Measurements from ENCODE around the gene RAI2.
A peak's percentile ranks its signal among the peaks of the same experiment; 100 is the strongest.
"Not testable (repeated sequence)": the region's sequence is repeated elsewhere in the genome, so short reads cannot be mapped to it uniquely, and the experiment has no call there.

RAI2 gene

DNA sequence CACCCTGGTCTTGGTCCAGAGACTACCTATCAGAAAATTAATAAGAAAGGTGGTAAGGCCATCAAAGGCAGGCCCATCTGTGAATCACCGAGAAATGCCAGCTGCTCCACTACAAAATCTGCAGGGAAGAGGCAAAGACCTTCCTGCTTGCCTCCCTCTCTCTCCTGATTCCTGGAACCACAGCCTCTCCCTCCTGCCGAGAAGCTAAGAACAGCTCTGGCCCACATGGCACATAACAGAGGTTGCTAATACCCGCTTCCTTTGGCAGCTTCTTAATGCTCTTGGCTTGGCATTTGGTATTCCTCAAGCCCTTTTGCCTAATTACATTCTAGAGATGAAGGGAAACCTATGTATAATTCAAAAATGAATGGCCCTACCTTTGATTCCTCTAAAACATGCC, 32.9 kb downstream of the RAI2 start:
- DNase-seq, result no peak

DNA sequence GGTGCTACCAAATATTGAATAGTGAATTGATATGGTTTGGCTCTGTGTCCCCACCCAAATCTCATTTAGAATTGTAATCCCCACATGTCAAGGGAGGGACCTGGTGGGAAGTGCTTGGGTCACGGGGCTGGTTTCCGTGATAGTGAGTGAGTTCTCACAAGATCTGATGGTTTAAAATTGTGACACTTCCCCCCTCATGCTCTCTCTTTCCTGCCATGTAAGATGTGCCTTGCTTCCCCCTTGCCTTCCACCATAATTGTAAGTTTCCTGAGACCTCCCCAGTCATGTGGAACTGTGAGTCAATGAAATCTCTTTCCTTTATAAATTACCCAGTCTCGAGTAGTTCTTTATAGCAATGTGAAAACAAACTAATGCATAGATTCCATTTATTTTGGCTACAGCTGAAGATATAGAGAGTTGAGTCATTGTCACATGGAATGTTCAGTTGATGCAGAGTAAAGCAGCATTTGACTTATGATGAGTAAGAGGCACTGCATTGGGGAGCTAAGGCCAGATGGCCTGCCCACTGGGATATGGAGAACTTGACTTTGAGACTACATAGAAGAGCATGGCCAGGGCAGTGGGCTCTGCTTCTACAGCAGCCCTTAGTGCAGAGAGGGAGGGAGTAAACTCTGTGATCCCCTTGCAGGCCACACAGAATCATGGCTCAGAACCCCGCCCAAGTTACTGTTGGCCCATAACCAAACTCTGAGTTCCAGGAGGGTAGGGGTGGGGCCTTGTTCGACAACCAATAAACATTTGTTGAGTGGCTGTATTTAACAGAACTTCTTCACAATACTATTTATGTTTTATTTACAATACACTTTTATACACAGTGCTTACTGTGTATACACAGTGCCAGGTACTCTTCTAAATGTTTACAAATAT, 34.2 kb downstream of the RAI2 start:
- DNase-seq, result no peak

DNA sequence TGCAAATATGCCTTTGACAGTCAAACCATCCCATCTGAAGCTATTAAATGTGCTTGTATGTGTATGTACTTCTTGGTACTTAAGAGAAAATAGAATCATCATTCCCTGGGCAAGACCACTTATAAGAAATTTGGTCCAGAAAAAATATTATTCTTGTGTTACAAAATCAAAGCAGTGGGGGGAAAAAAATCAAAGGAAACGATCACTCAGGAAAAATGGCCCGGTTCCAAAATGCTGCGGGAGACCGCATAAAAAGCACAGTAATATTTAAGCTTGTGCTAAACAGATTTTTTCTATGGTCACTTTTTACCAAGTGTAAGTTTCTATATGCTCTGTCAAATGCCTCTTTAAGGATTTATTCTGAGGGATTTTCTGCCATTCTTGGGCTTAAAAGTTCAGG, 36.1 kb downstream of the RAI2 start:
- DNase-seq, result no peak

DNA sequence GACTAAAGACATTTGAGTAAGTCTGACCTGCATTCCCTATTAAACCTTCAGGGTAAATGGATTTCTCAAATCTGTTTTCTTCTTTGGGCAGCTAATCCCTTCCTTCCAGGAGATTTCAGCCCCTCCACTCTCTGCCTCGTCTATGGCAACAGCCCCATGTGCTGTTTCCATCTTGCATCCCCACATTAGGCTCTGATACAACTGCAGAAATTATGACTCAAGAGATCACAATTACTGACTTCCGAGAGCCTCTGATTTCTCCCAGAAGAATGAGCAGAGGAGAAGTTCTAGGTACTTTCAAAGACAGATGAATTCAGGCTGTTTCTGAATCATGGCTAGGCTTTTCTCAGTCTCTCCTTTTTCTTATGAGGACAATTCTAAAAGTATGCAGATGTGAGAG, 38.7 kb downstream of the RAI2 start:
- DNase-seq, result no peak

DNA sequence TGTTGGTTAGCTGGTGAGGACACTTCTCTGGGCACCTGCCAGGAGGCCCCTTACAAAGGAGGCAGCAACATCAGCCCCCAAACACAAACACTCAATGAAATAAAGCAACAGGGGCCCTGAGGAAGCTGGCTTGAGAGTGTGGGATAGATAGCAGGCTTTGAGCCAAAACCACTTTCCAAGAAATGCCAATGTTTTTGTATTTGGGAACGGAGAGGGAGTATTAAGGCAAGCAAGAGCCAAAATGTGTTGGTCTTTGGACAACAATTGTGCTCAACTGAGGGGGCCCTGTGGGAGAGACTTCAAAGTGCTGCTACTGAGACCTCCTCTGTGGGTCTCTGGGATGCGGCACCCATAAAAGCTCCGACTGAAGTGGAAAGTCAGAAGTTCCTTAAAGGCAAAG, 41.0 kb downstream of the RAI2 start:
- DNase-seq, result no peak

DNA sequence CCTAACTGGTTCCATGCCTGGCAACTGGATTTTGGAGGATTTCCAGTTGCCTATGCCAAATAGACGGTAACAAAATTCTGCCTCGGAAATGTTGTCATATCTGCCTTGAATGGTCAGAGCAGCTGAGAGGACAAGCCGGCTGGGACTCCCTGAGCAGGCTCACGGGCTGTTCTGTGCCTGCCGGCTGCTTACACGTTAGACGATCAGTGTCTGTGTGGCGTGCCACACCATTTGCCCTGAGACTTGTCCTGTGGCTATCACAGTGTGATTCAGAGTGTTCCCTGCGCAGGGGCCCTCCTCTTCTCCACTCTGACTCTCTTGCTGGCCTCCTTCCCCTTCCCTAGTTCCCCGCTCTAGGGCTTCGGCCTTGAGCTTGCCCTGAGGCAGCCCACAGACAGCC, 42.4 kb downstream of the RAI2 start:
- DNase-seq, result no peak

DNA sequence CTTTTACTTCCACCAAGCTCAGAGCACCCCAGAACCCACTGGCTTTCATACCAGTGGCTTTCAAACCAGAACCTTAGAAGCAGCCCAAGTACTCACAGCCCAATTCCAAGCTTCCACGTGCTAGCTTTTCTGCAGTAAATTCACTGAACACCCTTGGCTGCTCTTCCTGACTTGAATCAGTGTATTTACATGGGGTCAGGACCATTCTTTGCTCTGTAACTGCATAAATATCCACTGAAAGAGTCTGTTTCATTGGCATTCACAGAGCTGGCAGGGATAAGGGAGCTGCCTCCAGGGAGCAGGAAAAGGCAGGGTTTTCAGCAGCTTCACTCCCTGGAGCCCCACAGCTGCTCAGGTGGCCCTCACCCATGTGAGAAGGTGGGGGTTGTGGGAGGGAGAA, 43.8 kb downstream of the RAI2 start:
- no peak for DNase-seq

DNA sequence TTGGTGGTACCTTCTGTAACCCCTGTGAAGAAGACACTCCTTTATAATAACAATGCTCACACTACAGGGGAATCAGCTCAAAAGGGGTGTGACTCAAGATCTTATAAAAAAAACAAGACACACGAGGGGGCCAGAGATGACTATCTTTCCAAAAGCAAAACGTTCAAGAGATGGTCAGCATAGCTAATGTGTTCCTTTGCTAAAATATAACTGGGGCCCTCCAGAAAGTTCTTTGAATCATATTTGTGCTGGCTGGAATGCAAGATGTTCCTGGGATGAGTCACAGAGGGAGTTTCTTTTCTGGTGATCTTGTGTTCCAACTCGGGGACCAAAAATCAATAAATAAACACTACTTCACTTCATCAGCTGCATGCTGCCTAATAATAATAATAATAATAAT, 46.5 kb downstream of the RAI2 start:
- no peak for DNase-seq

DNA sequence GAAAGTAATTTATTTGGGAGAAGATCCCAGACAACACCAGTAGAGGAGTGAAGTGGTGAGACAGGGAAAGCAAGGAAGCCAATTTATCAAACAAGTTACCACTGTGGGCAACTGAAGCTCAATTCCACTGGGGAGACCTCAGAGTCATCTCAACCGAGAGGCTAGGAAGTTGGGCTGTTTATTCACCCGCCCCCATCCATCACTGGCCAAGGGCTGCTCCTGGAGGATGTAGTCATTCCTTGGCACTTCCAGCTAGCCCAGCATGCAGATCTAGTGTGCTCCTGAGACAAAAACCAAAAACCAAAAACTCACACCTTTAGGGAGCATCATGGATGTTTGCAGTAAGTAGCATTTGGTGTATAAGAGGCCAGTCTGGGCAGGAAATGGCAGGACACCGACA, 47.0 kb downstream of the RAI2 start:
- DNase-seq, result no peak

DNA sequence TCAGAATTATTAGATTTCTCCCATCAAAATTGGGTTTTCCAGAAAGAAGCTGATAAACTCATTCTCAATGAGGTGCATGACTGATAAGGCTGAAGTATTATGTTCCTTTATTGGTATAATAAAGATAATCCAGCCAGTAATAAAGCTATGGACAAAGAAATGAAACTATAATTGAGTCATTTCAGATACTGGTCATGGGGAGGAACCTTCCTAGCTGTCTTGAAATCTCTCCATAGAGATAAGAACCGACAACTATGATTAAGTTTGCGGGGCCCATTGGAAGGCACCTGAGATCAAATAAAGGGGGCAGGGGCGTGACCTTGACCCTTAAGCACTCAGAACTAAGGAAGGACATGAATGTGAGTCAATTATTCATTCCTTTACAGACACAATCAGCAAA, 47.8 kb downstream of the RAI2 start:
- no peak for DNase-seq

DNA sequence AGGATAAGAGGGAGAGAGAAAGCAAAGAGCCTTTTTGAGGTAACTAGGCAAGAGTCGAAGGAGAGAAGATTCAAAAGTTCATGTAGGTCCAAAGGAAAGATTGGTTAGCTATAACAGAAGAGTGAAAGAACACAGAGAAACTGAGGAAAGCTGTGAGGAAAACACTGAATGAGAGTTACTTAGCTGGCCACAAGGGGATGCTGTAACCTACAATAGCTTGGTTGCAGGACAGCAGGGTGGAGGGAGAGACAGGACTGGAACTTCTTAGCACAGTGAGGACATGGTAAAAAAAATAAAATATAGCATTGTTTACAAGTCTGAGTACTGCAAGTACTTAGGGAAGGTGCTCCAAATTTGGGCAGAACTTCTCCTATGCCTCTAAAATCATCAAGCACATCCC, 48.3 kb downstream of the RAI2 start:
- DNase-seq, result no peak

DNA sequence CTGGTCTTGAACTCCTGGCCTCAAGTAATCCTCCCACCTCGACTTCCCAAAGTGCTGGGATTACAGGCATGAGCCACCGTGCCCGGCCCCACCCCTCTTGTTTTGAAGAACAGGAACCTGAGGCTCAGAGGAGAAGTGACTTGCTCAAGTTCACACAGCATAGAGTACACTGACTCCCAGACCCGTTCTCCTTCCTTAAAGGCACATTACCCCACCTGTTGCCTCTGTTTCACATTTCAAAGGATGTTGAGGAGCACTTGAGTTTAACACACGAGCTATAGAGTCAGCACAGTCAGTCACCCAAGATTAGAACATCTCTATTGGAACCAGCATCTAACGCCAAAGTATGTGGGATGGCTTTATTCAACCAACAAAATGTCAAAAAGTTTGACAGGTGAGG, 51.1 kb downstream of the RAI2 start:
- DNase-seq, result no peak

DNA sequence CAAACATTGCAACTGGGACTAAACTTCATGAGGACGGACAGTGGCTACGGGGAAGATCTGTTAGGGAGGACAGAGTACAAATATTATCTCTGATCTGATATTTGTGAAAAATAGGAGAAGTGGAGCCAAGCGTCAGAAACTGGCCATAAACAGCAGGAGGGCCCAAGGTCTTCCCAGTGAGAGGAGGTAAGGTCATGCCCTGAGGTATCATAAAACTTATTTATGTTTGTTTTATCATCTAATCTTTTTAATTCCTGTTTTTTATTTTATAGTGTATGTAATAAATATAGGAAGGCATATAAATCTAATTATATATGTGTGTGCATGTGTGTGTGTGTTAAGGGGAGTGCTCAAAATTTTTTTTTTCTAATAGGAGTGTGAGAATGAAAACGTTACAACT, 51.8 kb downstream of the RAI2 start:
- DNase-seq, result no peak

DNA sequence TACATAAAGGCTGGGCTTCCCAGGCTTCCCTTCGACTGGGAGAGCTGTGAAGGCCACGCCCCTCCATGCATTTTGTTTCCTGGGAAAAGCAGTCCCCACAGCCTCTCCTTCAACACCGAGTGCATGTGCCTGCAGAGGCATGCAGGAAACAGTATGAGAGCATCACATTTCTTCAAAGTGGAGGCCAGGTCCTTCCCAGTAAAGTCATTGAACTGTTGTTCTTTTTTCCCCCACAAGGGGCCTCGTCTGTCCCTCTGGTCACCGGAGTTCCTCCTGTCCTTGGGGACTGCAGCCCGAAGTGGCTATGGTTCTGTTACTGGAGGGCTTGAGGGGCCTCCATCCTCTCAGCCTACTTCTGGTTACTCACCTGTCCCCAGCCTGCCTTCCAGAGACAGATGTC, 56.0 kb downstream of the RAI2 start:
- DNase-seq, result no peak

DNA sequence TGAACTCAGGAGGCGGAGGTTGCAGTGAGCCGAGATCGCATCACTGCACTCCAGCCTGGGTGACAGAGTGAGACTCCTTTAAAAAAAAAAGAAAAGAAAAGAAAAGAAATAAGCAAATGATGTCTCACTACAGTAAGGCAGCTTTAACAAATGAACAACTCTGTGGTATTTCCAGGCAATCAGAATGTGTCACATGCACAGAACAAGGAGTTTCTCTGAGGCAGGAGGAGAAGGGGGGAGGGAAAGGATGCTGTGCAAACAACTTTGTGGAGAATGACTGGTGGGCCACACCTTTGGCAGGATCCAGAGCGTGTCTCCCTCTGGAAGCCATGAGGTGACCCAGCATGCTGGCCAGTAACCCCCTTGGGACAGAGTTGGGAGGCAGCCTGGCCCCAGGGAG, 57.6 kb downstream of the RAI2 start:
- no peak for DNase-seq

DNA sequence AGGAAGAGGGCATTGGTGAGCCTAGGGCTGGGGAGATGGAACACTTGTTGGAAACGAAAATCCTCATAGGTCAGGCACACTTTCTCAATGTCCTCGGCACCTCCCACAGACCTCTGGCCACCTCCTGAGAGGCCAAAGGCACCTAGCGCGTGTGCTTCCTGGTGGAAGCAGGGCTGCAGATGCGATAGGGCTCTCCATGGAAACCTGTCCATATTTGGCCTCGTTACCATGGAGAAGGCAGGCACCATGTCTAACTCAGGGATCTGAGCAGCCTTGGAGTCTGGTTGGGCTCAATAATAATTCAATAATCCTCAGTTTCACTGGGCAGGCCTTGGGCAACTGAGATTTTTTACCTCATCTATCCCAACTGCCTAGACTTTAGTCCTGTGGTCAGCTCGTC, 58.3 kb downstream of the RAI2 start:
- DNase-seq, result no peak

DNA sequence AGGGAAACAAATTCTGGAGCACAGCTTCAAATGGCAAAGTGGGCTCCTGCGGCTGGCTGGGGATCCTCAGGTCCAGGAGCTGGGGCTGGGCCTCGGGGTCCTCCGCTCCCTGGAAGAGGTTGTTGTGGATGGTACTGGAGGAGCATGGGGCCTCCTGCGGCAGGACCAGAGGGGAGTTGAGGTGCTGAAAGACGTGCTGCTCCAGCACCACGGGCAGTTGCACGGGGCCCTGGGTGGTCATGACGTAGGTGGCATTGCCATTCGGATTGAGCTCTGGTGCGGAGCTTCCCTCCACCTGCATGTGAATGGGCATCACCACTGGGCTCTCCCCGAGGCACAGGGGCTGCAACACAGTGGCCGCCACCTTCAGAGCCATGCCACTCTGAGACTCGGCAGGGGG, 59.7 kb downstream of the RAI2 start:
- DNase-seq, result no peak

DNA sequence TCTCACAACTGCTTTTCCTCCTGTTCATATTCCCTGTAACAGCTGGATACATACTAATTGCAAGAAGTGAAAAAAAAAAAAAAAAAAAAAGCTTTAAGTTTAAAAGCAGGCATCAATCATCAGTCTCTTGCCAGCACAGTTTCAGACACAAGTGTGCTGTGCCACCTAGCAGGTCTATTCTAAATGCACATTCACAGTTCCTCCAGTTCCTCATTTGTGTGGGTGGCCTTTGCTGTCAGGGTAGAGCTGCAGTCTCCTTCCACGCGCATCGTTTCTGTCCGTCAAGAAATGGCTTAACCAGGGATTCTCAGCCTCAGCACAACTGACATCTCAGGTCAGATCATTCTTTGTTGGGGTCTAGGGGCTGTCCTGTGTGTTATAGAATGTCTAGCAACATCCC, 62.2 kb downstream of the RAI2 start:
- no peak for DNase-seq

DNA sequence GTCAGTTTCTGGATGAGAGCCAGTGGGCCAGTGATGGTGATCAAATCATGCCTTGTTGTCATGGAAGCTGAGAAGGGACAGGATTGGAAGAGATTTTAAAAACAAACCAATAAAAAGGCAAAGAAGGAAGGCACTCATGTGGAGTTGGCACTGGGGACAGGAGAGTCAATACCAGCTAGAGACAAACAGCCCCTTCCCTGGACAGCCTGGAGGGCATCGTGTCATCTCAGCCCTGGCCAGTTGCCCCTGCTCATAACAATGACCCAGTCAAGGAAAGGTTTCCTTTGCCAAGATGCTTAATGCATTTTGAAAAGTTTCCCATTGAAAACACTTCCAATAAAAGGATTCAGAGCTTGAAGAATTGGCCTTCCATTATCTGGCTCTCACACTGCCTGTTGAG, 68.3 kb downstream of the RAI2 start:
- DNase-seq, result no peak

DNA sequence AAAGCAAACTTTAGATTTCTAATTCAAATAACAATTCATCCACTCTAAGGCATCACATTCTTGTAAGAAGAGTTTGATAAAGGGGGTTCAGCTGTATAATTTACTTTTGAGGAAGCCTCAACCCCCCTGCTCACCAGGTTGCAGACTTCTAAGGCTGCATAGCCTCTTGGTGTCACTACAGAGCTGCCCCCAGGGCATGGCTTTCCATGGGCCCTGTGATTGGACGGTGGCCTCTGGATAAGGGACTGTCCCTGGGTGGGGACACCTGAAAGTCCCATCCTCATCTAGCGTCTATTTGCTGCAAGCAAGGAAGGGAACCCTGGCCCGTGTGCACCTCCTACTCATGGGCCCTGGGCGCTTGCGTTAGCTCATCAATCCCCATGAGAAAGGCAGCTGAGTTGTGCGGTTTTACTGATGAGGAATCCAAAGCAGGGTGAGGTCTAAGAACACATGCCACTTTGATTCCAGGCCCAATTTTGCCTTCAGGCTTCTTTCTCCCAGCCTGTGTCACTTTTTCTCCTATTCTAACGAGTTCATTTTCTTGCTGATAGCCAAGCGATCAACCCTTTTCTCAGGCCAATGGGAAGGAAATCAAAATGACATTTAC, 72.0 kb downstream of the RAI2 start:
- DNase-seq, result no peak

DNA sequence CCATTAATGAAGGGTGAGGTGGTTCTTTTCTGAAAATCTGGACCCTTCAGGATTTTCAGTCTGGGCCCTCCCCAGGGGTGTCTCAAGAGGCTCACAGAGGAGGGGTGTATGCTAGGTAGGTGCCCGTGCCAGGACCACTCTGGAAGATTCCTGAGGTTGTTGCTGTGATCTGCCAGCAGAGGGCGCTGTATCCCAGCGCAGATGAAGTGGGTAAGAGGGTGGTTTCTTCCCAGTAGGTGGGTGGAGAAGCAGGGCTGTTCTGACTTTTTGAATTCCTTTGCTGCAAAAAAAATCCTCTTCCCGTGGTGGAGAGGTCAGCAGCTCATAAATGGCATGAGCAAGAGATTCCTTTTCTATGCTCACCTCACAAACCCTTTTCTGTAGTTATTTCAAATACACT, 72.7 kb downstream of the RAI2 start:
- peak; percentile 43 for DNase-seq

DNA sequence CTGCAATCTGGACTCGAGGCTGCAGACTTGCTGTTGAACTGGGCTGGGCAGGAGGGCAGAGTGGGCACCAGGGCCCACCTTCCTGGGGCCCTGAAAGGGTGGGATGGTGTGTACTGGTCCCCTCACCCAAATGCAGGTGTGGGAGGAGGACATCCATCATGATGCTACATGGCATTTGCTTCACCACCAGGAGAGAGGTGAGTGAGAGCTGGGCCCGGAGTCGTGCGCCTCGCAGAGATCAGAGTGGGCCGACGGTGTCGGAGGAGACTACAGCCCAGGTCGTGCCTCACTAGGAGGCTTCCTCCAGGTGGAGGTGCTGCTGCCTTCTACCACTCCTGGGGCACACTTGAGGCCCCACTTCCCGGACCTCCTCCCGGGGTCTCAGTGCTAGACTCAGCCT, 73.5 kb downstream of the RAI2 start:
- no peak for DNase-seq

DNA sequence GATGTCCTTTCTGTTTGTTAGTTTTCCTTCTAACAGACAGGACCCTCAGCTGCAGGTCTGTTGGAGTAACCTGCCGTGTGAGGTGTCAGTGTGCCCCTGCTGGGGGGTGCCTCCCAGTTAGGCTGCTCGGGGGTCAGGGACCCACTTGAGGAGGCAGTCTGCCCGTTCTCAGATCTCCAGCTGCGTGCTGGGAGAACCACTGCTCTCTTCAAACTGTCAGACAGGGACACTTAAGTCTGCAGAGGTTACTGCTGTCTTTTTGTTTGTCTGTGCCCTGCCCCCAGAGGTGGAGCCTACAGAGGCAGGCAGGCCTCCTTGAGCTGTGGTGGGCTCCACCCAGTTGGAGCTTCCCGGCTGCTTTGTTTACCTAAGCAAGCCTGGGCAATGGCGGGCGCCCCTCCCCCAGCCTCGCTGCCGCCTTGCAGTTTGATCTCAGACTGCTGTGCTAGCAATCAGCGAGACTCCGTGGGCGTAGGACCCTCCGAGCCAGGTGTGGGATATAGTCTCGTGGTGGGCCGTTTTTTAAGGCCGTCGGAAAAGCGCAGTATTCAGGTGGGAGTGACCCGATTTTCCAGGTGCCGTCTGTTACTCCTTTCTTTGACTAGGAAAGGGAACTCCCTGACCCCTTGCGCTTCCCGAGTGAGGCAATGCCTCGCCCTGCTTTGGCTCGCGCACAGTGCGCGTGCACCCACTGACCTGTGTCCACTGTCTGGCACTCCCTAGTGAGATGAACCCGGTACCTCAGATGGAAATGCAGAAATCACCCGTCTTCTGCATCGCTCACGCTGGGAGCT, 74.3 kb downstream of the RAI2 start:
- DNase-seq, result not testable (repeated sequence)

DNA sequence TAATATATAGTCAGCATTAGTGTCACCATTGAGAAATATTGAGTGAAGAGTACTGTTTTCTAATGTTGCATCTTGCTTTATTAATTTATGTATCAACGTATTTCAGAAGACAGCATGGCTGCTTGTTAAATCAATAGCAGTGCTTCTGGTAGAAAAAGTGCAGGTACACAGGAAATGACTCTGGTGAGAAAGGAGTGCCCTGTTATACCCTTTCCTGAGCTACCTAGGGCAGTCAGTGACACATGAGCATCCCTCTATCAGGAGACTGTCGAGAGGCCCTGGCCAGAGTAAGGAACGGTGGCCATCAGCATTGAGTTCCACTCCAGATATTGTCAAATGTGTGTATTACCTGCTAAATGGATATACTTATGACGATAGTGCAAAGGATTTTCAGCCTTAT, 81.7 kb downstream of the RAI2 start:
- DNase-seq, result no peak

All from 8988T (cell line).